Esophagus muscularis mucosa (tissue), 4 donors: Measurements from ENCODE around the gene TOR1AIP2. TPM values are rescaled to one million over a fixed set of nuclear protein-coding genes. Genes with fewer than 3 reads are reported as not detected.
A peak's percentile ranks its signal among the peaks of the same experiment; 100 is the strongest.

Experiments
- DNase-seq: peaks from one replicate; pipeline ENCODE4 v3.0.0-alpha.2; 2017; ENCODE audit errors: extremely low spot score
- H3K27ac ChIP-seq, 4 donors: fragments of 200-600 bp; sonication (generic); replicated peaks in 1 of 4; 1 replicate in 3 of 4; 2 replicates in 1 of 4; pipeline ENCODE4 v1.5.1; 2016 to 2019; ENCODE audit warnings: mild to moderate bottlenecking in 1 of 4
- H3K27me3 ChIP-seq, 4 donors: fragments of 200-600 bp; sonication (generic); one replicate each; pipeline versions ENCODE4 v1.5.1 to v1.6.0; 2016 to 2019
- H3K36me3 ChIP-seq, 4 donors: fragments of 200-600 bp; sonication (generic); one replicate each; pipeline ENCODE4 v1.5.1; 2016 to 2019
- H3K4me1 ChIP-seq, 4 donors: fragments of 200-600 bp; sonication (generic); one replicate each; pipeline ENCODE4 v1.5.1; 2016 to 2019
- H3K4me3 ChIP-seq, 4 donors: fragments of 200-600 bp; sonication (generic); 1 replicate in 2 of 4; 2 replicates in 2 of 4; pipeline ENCODE4 v1.5.1; 2016 to 2019; ENCODE audit warnings: mild to moderate bottlenecking in 4 of 4, moderate library complexity in 1 of 4
- H3K9me3 ChIP-seq, 4 donors: fragments of 200-600 bp; sonication (generic); 1 replicate in 3 of 4; 2 replicates in 1 of 4; pipeline ENCODE4 v1.5.1; 2016 to 2019
- EP300 ChIP-seq: sonication (generic); formaldehyde crosslinking; IDR thresholded peaks from one replicate; pipeline ENCODE4 v1.6.1; 2017; ENCODE audit warnings: antibody characterized with exemption
- POLR2A ChIP-seq: fragments of 450-650 bp; IDR thresholded peaks from one replicate; pipeline ENCODE4 v1.6.1; 2017; ENCODE audit warnings: antibody characterized with exemption, moderate library complexity, mild to moderate bottlenecking, low read depth
- POLR2AphosphoS5 ChIP-seq, 2 donors: sonication (generic); formaldehyde crosslinking; IDR thresholded peaks; one replicate each; pipeline ENCODE4 v1.6.1; 2017; ENCODE audit warnings: antibody characterized with exemption in 2 of 2
- WGBS: methylation state at CpG from one replicate; pipeline ENCODE4 v1.1.5; 2018; 5-methylcytosine and 5-hydroxymethylcytosine counted together
- intact Hi-C: fragments of 100-400 bp; cut with DNase I; formaldehyde crosslinking; loops from one replicate; pipeline ENCODE4 v1.15.1; 2023
- total RNA-seq, 4 donors: library from RNA; depleted of rRNA; stranded (reverse); fragments of >200 nt; gene quantifications; one replicate each; pipeline versions ENCODE4 v1.1.0 to v1.2.1, GENCODE V29; 2016
- TF ChIP-seq, protein P1 (sequence below), 3 experiments: fragments of 200-600 bp in 2 of 3; fragments of 450-650 bp in 1 of 3; sonication (generic) in 2 of 3; IDR thresholded peaks; one replicate each; pipeline ENCODE4 v1.5.1; 2017 to 2019; ENCODE audit warnings: antibody characterized with exemption in 3 of 3, mild to moderate bottlenecking in 2 of 3, moderate library complexity in 1 of 3

The TOR1AIP2 gene
- total RNA-seq, 4 donors from 2014 or later, result 42.8 to 71.1 (median 47.0) TPM

DNA sequence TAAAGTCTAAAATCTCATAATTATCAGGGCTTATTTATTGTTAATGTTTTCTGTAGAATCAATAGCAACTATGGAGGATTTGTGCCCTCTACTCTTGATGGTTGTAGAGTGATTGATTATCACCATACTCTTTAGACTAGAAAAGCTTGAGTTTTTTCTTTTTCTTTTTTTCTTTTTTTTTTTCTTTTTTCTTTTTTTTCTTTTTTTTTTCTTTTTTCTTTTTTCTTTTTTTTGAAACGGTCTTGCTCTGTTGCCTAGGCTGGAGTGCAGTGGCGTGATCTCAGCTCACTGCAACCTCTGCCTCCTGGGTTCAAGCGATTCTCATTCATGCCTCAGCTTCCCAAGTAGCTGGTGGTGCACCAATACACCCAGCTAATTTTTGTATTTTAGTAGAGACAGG is 34.2 kb upstream of the TOR1AIP2 start:
- Histone ChIP-seq H3K36me3 (peaks cover 44 to 89% (median 69%) of the 10 kb centered on the region in 4 donors), H3K27ac (no peak overlapping the region), H3K4me1 (no peaks in the 10 kb centered on the region), H3K27me3 (no peaks in the 10 kb centered on the region), H3K4me3 (no peak overlapping the region), H3K9me3 (no peaks in the 10 kb centered on the region)
- TF ChIP-seq, protein P1, sequence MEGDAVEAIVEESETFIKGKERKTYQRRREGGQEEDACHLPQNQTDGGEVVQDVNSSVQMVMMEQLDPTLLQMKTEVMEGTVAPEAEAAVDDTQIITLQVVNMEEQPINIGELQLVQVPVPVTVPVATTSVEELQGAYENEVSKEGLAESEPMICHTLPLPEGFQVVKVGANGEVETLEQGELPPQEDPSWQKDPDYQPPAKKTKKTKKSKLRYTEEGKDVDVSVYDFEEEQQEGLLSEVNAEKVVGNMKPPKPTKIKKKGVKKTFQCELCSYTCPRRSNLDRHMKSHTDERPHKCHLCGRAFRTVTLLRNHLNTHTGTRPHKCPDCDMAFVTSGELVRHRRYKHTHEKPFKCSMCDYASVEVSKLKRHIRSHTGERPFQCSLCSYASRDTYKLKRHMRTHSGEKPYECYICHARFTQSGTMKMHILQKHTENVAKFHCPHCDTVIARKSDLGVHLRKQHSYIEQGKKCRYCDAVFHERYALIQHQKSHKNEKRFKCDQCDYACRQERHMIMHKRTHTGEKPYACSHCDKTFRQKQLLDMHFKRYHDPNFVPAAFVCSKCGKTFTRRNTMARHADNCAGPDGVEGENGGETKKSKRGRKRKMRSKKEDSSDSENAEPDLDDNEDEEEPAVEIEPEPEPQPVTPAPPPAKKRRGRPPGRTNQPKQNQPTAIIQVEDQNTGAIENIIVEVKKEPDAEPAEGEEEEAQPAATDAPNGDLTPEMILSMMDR (IDR thresholded peaks at IDR 0.05), result no peak
- TF ChIP-seq POLR2A, result no peak
- TF ChIP-seq POLR2AphosphoS5 (IDR thresholded peaks at IDR 0.05), result no peak
- TF ChIP-seq EP300, result no peak
- 100% methylated on average over 3 of the region's 3 CpGs for WGBS
- intact Hi-C loops, result no loop called here
- no peak for DNase-seq

GRCh38 chr1:179910934-179911333 is 33.3 kb upstream of the TOR1AIP2 start:
- TF ChIP-seq POLR2A (no peak), EP300 (no peak), POLR2AphosphoS5 (IDR thresholded peaks at IDR 0.05) (no peak)
- TF ChIP-seq, protein P1 (IDR thresholded peaks at IDR 0.05), result no peak
- Histone ChIP-seq H3K9me3 (no peaks in the 10 kb centered on the region), H3K4me1 (no peaks in the 10 kb centered on the region), H3K4me3 (no peak overlapping the region), H3K27ac (no peak overlapping the region), H3K27me3 (no peaks in the 10 kb centered on the region), H3K36me3 (peaks cover 43 to 89% (median 67%) of the 10 kb centered on the region in 4 donors)
- 54% methylated on average over 1 of the region's 1 CpG for WGBS
- intact Hi-C loops, result no loop called here
- no peak for DNase-seq

GRCh38 chr1:179889589-179889988 is 12.0 kb upstream of the TOR1AIP2 start:
- Histone ChIP-seq H3K9me3 (no peaks in the 10 kb centered on the region), H3K36me3 (peaks cover 23 to 89% (median 63%) of the 10 kb centered on the region in 4 donors), H3K4me1 (peaks cover 22 to 53% (median 49%) of the 10 kb centered on the region in 4 donors), H3K27ac (no peak overlapping the region), H3K4me3 (no peak overlapping the region), H3K27me3 (no peaks in the 10 kb centered on the region)
- no peak for TF ChIP-seq POLR2A
- TF ChIP-seq, protein P1 (IDR thresholded peaks at IDR 0.05), result no peak
- no peak for TF ChIP-seq EP300
- no peak for TF ChIP-seq POLR2AphosphoS5 (IDR thresholded peaks at IDR 0.05)
- intact Hi-C loops, result no loop called here
- 64% methylated on average over 4 of the region's 4 CpGs for WGBS
- DNase-seq, result no peak

DNA sequence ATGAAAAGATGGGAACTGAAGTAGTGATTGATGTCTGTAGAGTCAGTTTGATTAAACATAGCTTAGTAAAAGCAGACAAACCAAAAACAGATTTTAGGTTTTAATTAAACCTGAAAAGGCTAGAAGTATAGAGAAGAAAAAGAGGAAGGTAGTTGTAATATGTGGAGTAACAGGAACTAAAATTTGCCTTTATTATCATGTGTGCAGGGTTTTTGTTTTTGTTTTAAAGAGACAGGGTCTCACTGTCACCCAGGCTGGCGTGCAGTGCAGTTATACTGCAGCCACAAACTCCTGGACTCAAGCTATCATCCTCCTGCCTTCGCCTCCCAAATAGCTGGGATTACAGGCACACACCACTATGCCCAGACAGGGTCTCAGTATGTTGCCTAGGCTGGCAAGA is 10.5 kb upstream of the TOR1AIP2 start:
- peaks cover 23 to 74% (median 50%) of the 10 kb centered on the region in 4 donors for H3K36me3 ChIP-seq
- no peaks in the 10 kb centered on the region for H3K27me3 ChIP-seq
- H3K4me3 ChIP-seq, result no peak overlapping the region
- no peak for TF ChIP-seq EP300
- no peak for TF ChIP-seq POLR2A
- TF ChIP-seq POLR2AphosphoS5 (IDR thresholded peaks at IDR 0.05), result no peak
- TF ChIP-seq, protein P1 (IDR thresholded peaks at IDR 0.05), result no peak
- 51% methylated on average over 2 of the region's 2 CpGs for WGBS
- H3K9me3 ChIP-seq, result no peaks in the 10 kb centered on the region
- intact Hi-C loops, result no loop called here
- H3K4me1 ChIP-seq, result peaks cover 33 to 67% (median 63%) of the 10 kb centered on the region in 4 donors
- no peak overlapping the region for H3K27ac ChIP-seq
- no peak for DNase-seq

- Histone ChIP-seq H3K4me1 (peaks cover 41 to 67% (median 65%) of the 10 kb centered on the region in 4 donors), H3K27me3 (no peaks in the 10 kb centered on the region), H3K36me3 (peaks cover 0 to 32% (median 15%) of the 10 kb centered on the region in 4 donors), H3K27ac (peak overlapping the region in 3 of 4 donors; percentile 97 to 98 (median 98)), H3K9me3 (no peaks in the 10 kb centered on the region), H3K4me3 (peak overlapping the region; percentile 81 to 92 (median 83))
- DNase-seq, result no peak
- 29% methylated on average over 4 of the region's 4 CpGs for WGBS
- intact Hi-C loops, result loop anchor here (5.0 kb wide), 1 partner anchor 69 kb away; the partner anchor contains the start of gene CEP350
- TF ChIP-seq POLR2A (no peak), POLR2AphosphoS5 (IDR thresholded peaks at IDR 0.05) (no peak), EP300 (no peak)
- TF ChIP-seq, protein P1 (IDR thresholded peaks at IDR 0.05), result no peak
These were observed 6.1 kb upstream of the TOR1AIP2 start for GRCh38 chr1:179883745-179884138.
